Measurements from ENCODE around the gene MRPL55.

DNA sequence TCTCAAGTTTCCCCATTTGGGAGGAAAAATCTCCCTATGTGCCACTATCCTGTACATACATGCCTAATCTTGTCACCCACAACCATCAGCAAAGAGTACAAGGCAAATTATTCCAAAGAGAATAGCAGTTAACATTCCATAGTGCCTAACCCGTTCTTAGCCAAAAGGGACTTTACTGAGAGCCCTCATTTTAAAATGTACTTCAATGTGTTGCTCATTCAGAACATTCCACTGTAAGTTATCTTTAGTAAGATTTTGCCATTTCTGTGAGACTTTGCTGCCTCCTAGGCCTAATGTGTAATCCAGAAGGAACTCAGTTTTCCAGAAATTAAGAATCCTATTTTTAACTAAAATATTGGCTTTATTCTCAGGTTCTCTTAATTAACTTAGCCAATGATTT is 11.3 kb upstream of the MRPL55 start:
- TF ChIP-seq THAP11 (CRISPR knock-in tag; IDR thresholded peaks at IDR 0.05) (no peak), ZNF20 (CRISPR knock-in tag; IDR thresholded peaks at IDR 0.05) (no peak), BRD4 (CRISPR knock-in tag; IDR thresholded peaks at IDR 0.05) (no peak), ZNF564 (CRISPR knock-in tag; IDR thresholded peaks at IDR 0.05) (no peak), JUN (CRISPR knock-in tag; IDR thresholded peaks at IDR 0.05) (no peak), NR3C1 (CRISPR knock-in tag; IDR thresholded peaks at IDR 0.05) (no peak), YY1 (IDR thresholded peaks at IDR 0.05; ENCODE audit: insufficient read depth, insufficient replicate concordance, low read depth, low read length) (no peak), EZH2 (conservative IDR thresholded peaks at IDR 0.05; ENCODE audit: low read depth, low read length) (no peak), ZNF547 (CRISPR knock-in tag; IDR thresholded peaks at IDR 0.05) (no peak), CREM (IDR thresholded peaks at IDR 0.05) (no peak), CREM (CRISPR knock-in tag; IDR thresholded peaks at IDR 0.05) (no peak), CBFB (CRISPR knock-in tag; IDR thresholded peaks at IDR 0.05) (no peak), ZNF557 (CRISPR knock-in tag; IDR thresholded peaks at IDR 0.05) (no peak)

All from HepG2 (cell line).